ENCODE results near the gene LBHD1.
A peak's percentile ranks its signal among the peaks of the same experiment; 100 is the strongest.

The LBHD1 gene

DNA sequence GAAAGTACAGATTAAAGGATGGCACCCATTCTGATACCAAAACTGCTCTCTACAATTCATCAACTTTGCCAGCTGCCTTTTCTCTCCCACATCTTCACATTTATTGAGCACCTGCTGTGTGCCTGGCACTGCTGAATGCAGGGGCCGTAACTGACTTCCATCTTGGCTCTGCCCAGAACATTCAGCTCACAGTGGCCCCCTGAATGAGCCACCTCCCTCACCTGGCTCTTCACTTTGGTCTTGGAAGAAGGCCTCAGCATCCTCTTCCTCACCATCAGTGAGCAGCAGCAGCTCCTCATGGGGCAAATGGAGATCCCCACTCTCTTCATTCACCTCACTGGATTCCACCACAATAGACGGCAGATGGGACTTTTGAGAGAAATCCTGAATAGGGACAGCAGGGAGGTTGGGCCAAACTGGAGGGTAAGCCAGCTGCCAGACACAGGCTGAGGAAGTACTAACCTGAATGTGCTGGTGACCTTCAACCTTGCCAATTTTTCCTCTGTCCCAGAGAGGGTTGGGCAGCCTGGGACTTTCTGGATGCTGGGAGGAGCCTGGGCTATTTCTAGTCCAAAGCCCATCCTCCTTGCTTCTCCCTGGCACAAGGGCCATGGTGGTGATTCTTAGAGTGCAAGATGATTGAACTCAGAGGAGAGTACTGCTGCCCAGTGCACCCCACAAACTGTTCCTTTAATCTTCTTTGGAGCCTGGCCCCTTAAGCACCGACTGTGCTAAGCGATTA, 2.5 kb downstream of the LBHD1 start:
- TF ChIP-seq, protein P1, sequence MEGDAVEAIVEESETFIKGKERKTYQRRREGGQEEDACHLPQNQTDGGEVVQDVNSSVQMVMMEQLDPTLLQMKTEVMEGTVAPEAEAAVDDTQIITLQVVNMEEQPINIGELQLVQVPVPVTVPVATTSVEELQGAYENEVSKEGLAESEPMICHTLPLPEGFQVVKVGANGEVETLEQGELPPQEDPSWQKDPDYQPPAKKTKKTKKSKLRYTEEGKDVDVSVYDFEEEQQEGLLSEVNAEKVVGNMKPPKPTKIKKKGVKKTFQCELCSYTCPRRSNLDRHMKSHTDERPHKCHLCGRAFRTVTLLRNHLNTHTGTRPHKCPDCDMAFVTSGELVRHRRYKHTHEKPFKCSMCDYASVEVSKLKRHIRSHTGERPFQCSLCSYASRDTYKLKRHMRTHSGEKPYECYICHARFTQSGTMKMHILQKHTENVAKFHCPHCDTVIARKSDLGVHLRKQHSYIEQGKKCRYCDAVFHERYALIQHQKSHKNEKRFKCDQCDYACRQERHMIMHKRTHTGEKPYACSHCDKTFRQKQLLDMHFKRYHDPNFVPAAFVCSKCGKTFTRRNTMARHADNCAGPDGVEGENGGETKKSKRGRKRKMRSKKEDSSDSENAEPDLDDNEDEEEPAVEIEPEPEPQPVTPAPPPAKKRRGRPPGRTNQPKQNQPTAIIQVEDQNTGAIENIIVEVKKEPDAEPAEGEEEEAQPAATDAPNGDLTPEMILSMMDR (conservative IDR thresholded peaks at IDR 0.05; ENCODE audit: low read depth, low read length): no peak
- H3K4me3 ChIP-seq (ENCODE audit: low read depth, low read length): no peak overlapping the region
- no peak for DNase-seq (ENCODE audit: low read depth)

DNA sequence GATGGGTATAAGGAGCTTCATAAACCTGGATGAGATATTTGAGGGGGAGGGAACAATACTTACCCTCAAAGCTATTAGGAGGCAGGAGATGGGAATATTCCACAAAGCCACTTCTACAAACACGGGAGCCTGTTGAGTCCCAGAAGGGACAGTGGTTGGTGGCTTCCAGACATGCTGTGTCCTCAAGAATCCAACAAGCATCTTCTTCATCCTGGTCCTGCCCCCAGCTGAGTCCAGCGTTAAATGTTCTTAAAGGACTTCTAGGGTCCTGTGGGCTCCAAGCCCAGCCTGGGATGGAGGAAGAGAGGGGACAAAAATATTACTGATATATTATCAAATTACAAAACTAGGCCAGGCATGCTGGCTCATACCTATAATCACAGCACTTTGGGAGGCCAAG, 4.6 kb downstream of the LBHD1 start:
- DNase-seq (ENCODE audit: low read depth): no peak
- no peak overlapping the region for H3K4me3 ChIP-seq (ENCODE audit: low read depth, low read length)
- TF ChIP-seq, protein P1 (conservative IDR thresholded peaks at IDR 0.05; ENCODE audit: low read depth, low read length): no peak

DNA sequence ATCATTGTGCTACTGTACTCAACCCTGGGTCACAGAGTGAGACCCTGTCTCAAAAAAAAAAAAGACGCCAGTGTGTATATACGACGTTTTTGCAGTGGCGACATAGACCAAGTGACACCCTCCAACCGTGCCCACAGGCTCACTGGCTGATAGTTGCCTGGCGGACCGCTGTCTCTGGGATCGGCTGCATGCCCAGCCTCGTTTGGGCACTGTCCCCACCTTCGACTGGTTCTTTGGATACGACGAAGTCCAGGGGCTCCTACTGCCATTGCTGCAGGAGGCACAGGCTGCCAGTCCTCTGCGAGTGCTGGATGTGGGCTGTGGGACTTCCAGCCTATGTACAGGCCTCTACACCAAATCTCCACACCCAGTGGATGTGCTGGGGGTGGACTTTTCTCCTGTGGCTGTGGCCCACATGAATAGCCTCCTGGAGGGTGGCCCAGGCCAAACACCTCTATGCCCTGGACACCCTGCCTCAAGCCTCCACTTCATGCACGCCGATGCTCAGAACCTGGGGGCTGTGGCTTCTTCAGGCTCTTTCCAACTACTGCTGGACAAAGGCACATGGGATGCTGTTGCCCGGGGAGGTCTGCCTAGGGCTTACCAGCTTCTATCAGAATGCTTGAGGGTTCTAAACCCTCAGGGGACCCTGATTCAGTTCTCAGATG, 5.7 kb downstream of the LBHD1 start:
- TF ChIP-seq, protein P1 (conservative IDR thresholded peaks at IDR 0.05; ENCODE audit: low read depth, low read length): no peak
- no peak for DNase-seq (ENCODE audit: low read depth)
- H3K4me3 ChIP-seq (ENCODE audit: low read depth, low read length): peak overlapping the region; percentile 83

DNA sequence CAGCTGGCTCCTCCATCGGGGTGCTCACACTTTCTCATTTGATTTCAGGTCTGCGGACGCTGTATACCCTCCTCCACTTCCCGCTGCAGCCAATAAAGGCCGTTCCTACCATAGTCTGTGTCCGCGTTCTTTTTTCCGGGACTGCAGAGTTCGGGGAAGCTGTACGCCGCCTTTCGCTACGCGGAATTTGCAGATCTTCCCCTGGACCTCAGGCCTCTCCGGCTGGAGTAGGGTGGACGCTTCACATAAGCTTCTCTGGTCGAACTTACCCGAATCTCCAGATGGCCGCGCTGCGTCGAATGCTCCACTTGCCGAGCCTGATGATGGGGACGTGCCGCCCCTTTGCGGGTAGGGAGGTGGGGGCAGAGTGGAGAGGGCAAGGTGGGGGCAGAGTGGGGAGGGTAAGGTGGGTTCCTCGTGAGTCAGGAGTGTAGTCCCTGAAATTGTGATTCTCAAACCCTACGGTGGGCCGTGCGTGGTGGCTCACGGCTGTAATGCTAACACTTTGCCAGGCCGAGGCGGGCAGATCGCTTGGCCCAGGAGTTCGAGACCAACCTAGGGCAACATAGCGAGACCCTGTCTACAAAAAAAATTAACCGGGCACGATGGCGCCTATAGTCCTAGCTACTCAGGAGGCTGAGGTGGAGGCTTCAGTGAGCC, 6.3 kb downstream of the LBHD1 start:
- TF ChIP-seq, protein P1 (conservative IDR thresholded peaks at IDR 0.05; ENCODE audit: low read depth, low read length): no peak
- DNase-seq (ENCODE audit: low read depth): peak; percentile 87
- peak overlapping the region; percentile 83 for H3K4me3 ChIP-seq (ENCODE audit: low read depth, low read length)

DNA sequence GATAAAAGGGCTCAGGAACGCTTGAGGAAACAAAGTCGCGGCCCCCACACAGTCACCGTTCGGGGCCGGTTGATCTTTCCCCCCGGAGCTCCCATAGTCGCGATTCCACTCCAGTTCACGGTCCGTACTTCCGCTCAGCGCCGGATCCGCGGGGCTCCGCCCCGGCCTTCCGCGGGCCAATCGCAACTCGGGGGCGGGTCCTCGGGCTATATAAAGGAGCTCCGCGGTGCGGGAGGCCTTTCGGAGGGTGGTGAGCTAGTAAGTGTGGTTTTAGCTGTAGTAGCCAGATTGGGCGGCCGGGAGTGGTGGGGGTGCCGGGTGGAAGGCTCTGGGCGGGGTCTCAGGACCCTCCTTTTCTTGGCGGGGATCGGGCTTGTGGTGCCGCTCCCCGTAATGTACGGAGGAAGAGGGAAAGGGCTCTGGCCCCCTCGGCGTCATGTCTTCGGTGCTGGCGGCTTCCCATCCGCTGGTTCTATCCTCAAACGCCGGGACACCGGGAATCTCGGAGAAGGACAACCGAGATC, 6.9 kb downstream of the LBHD1 start, which contains the start of the genes C11orf98 and CSKMT:
Gene C11orf98, minus strand, starts transcription at position 136 of the 524 bp plus-strand sequence. Its CDS starts 41 bp downstream, at position 95.
Gene CSKMT, plus strand, starts transcription at position 238 of the 524 bp plus-strand sequence. CDS start 568 bp downstream, outside the sequence.
- TF ChIP-seq, protein P1 (conservative IDR thresholded peaks at IDR 0.05; ENCODE audit: low read depth, low read length): no peak
- peak within 1 kb of the TSS; percentile 83 for H3K4me3 ChIP-seq (ENCODE audit: low read depth, low read length)
- DNase-seq (ENCODE audit: low read depth): peak; percentile 96

DNA sequence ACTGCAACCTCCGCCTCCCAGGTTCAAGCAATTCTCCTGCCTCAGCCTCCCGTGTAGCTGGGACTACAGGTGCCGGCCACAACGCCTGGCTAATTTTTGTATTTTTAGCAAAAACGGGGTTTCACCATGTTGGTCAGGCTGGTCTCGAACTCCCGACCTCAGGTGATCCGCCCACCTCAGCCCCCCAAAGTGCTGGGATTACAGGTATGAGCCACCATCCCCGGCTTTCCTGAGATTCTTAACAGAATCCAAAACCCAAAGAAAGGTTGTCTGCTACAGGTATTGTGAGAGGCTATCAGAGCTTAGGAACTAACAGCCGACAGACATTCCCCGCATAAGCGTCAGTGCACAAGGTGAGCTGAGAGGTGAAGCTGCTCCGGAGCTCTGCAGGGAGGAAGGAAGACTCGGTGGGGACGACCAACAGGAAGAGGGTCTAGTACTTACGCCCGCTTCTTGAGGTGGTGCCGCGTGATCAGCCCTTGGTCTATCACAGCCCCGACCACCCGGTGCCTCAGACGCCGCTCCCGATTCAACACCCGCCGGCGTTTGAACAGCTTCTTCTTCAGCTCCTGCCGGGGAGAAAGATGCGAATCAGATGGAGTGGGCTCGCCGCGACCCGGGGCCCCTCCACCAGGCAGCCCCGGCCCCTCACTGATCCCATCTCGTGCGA, 7.5 kb downstream of the LBHD1 start:
- DNase-seq (ENCODE audit: low read depth): peak; percentile 69

More for the DNA sequence above, 7.5 kb downstream of the LBHD1 start:
- TF ChIP-seq, protein P1 (conservative IDR thresholded peaks at IDR 0.05; ENCODE audit: low read depth, low read length): no peak
- peak overlapping the region; percentile 83 for H3K4me3 ChIP-seq (ENCODE audit: low read depth, low read length)

Data from choroid plexus epithelial cell (primary cell).